HCT116 (cell line): ENCODE data around the gene ELF2. TPM values are rescaled to one million over a fixed set of nuclear protein-coding genes. Genes with fewer than 3 reads are reported as not detected.

Experiments used
- ATAC-seq: fragments of 200-7000 bp; cut with Tn5 transposase; 2 replicates; pipeline ENCODE4 v1.9.1; 2020; ENCODE audit warnings: mild to moderate bottlenecking, moderate library complexity
- BruUV-seq: library from RNA; stranded (reverse); fragments of 400-500 nt; replicated peaks from 2 replicates; lab custom pipeline; 2021; lab: Mats Ljungman, UMichigan
- CTCF ChIA-PET: fragments of 300-600 bp; sonication (Branson Sonifier 250); formaldehyde crosslinking; loops from one replicate; lab custom pipeline; 2021; ENCODE audit warnings: antibody characterized with exemption; lab: Charles Lee
- POLR2A ChIA-PET: fragments of 300-600, 350-600 bp; sonication (Branson Sonifier 250); formaldehyde crosslinking; loops from one replicate; lab custom pipeline; 2021; ENCODE audit warnings: antibody characterized with exemption; lab: Charles Lee
- RAD21 ChIA-PET, 2 experiments: fragments of 300-600 bp; sonication (Branson Sonifier 250); formaldehyde crosslinking; loops; one replicate each; lab custom pipeline; 2023; ENCODE audit warnings: low total read pairs in 2 of 2; ENCODE audit not compliant: uncharacterized antibody in 2 of 2, unreplicated experiment in 2 of 2, low non-redundant PET in 1 of 2; lab: Charles Lee
- DNase-seq: peaks from one replicate; pipeline ENCODE4 v3.0.0-alpha.2; 2010; ENCODE audit warnings: low read depth, low spot score
- H2AFZ ChIP-seq: fragments of 200-600 bp; shearing (Covaris generic), sonication (generic); 2 replicates; pipeline ENCODE4 v1.6.1; 2017; ENCODE audit warnings: low read depth, mixed run types, mixed read lengths, antibody characterized with exemption, low read length; ENCODE audit not compliant: poor library complexity, severe bottlenecking
- H3K27ac ChIP-seq: 2 replicates; pipeline ENCODE4 v1.5.1; 2012; ENCODE audit warnings: low read depth, low read length
- H3K27me3 ChIP-seq: fragments of 200-600 bp; sonication (generic); 2 replicates; pipeline ENCODE4 v1.6.1; 2016; ENCODE audit warnings: mixed run types, low read length, mixed read lengths; ENCODE audit not compliant: insufficient read depth
- H3K36me3 ChIP-seq, 2 experiments: fragments of 200-500 bp in 1 of 2; fragments of 200-600 bp in 1 of 2; sonication (Bioruptor generic) in 1 of 2; sonication (generic) in 1 of 2; 2 replicates each; pipeline versions ENCODE4 v1.5.1 to v1.6.1; 2014 to 2016; ENCODE audit warnings: low read length in 2 of 2, inconsistent platforms in 1 of 2, mixed read lengths in 1 of 2, mixed run types in 1 of 2; ENCODE audit not compliant: insufficient read depth in 2 of 2, control insufficient read depth in 1 of 2
- H3K4me1 ChIP-seq, 2 experiments: fragments of 200-600 bp in 1 of 2; sonication (generic) in 1 of 2; 2 replicates each; pipeline versions ENCODE4 v1.5.1 to v1.6.1; 2012 to 2017; ENCODE audit warnings: low read length in 2 of 2, inconsistent platforms in 1 of 2, mild to moderate bottlenecking in 1 of 2, mixed read lengths in 1 of 2, mixed run types in 1 of 2, moderate library complexity in 1 of 2; ENCODE audit not compliant: insufficient read depth in 2 of 2, control insufficient read depth in 1 of 2
- H3K4me2 ChIP-seq: fragments of 200-600 bp; sonication (generic); 2 replicates; pipeline ENCODE4 v1.6.1; 2017; ENCODE audit warnings: mixed run types, low read length, mixed read lengths
- H3K4me3 ChIP-seq, 2 experiments: fragments of 200-600 bp in 1 of 2; sonication (generic) in 1 of 2; replicated peaks in 1 of 2; 2 replicates each; pipeline ENCODE4 v1.5.1; 2011 to 2016; ENCODE audit warnings: low read length in 2 of 2, control low read depth in 1 of 2, low read depth in 1 of 2, mild to moderate bottlenecking in 1 of 2, mixed read lengths in 1 of 2, mixed run types in 1 of 2
- H3K79me2 ChIP-seq: fragments of 200-600 bp; sonication (generic); 2 replicates; pipeline ENCODE4 v1.6.1; 2017; ENCODE audit warnings: mild to moderate bottlenecking, mixed run types, low read length, moderate library complexity, mixed read lengths; ENCODE audit not compliant: insufficient read depth
- H3K9ac ChIP-seq: fragments of 200-600 bp; sonication (generic); 2 replicates; pipeline ENCODE4 v1.6.1; 2016; ENCODE audit warnings: low read length, mixed read lengths
- H3K9me2 ChIP-seq: fragments of 200-600 bp; sonication (generic), shearing (Covaris generic); 2 replicates; pipeline ENCODE4 v1.6.1; 2017; ENCODE audit warnings: mixed run types, mild to moderate bottlenecking, moderate library complexity; ENCODE audit not compliant: insufficient read depth
- H3K9me3 ChIP-seq, 2 experiments: fragments of 200-500 bp in 1 of 2; fragments of 200-600 bp in 1 of 2; sonication (Bioruptor generic) in 1 of 2; sonication (generic) in 1 of 2; 2 replicates each; pipeline ENCODE4 v1.6.1; 2014 to 2017; ENCODE audit warnings: low read length in 2 of 2, mixed read lengths in 2 of 2, inconsistent platforms in 1 of 2, low read depth in 1 of 2, mild to moderate bottlenecking in 1 of 2, mixed run types in 1 of 2, moderate library complexity in 1 of 2; ENCODE audit not compliant: control insufficient read depth in 1 of 2, insufficient read depth in 1 of 2
- H4K20me1 ChIP-seq: fragments of 200-600 bp; sonication (generic), shearing (Covaris generic); 2 replicates; pipeline ENCODE4 v1.6.1; 2017; ENCODE audit warnings: mixed run types, mild to moderate bottlenecking, moderate library complexity; ENCODE audit not compliant: insufficient read depth
- CBX3 ChIP-seq: IDR thresholded peaks from 2 replicates; pipeline ENCODE4 v1.6.1; 2012; ENCODE audit warnings: low read depth
- EGR1 ChIP-seq: IDR thresholded peaks from 2 replicates; pipeline ENCODE4 v1.6.1; 2012; ENCODE audit warnings: low read depth
- EZH2 ChIP-seq: fragments of 200-600 bp; sonication (generic); IDR thresholded peaks from 2 replicates; pipeline ENCODE4 v1.6.1; 2017; ENCODE audit warnings: antibody characterized with exemption, mixed run types
- EZH2phosphoT487 ChIP-seq: fragments of 200-600 bp; IDR thresholded peaks from 2 replicates; pipeline ENCODE4 v1.6.1; 2018; ENCODE audit warnings: antibody characterized with exemption, borderline replicate concordance
- SP1 ChIP-seq: IDR thresholded peaks from 2 replicates; pipeline ENCODE4 v1.6.1; 2012; ENCODE audit warnings: low read depth
- ZFX ChIP-seq: fragments of 450-650 bp; IDR thresholded peaks from 2 replicates; pipeline ENCODE4 v1.6.1; 2017
- intact Hi-C: fragments of 100-400 bp; cut with micrococcal nuclease; formaldehyde crosslinking; loops from 2 replicates; pipeline ENCODE4 v1.10.0; 2022
- total RNA-seq: library from RNA; stranded (reverse); gene quantifications from one replicate; pipeline ENCODE4 v1.2.1, GENCODE V29; 2021; ENCODE audit not compliant: unreplicated experiment
- TF ChIP-seq, protein P1 (sequence below): IDR thresholded peaks from 2 replicates; pipeline ENCODE4 v1.6.1; 2012

ELF2 gene
- total RNA-seq, 1 experiment from 2014 or later = 28.2 TPM

DNA sequence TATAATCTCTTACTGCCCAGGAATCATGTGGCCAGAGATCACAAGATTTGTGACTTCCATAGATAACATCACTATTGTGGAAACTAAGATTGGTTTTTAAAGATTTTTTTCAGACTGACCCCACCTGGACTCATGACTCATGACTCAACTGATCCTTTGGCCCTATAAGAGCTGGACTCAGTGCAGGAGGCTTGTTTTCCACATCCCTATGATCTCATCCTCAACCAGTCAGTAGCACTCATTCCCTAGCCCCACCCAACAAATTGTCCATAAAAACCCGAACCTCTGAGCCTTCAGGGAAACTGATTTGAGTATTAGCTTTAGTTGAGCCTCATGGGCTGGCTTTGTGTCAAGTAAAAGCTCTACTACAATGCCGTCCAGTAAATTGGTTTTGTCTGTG lies 169.4 kb downstream of the ELF2 start:
- CTCF ChIA-PET = no interaction called here
- POLR2A ChIA-PET = no interaction called here
- RAD21 ChIA-PET = no interaction called here

More for the DNA sequence above, 169.4 kb downstream of the ELF2 start:
- intact Hi-C loops = no loop called here
- no peak for ATAC-seq
- Histone ChIP-seq H2AFZ (no peak overlapping the region), H3K9me2 (no peaks in the 10 kb centered on the region), H3K9ac (no peak overlapping the region)
- TF ChIP-seq, protein P1, sequence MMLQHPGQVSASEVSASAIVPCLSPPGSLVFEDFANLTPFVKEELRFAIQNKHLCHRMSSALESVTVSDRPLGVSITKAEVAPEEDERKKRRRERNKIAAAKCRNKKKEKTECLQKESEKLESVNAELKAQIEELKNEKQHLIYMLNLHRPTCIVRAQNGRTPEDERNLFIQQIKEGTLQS = no peak
- no peak for TF ChIP-seq SP1
- TF ChIP-seq EZH2 = no peak
- TF ChIP-seq EZH2phosphoT487 = no peak
- no peak for TF ChIP-seq EGR1
- no peak for TF ChIP-seq ZFX
- TF ChIP-seq CBX3 = no peak
- TF ChIP-seq, all 23 proteins: peak for 0
- Histone ChIP-seq H4K20me1 (no peaks in the 10 kb centered on the region), H3K27ac (no peak overlapping the region), H3K79me2 (no peaks in the 10 kb centered on the region), H3K27me3 (no peaks in the 10 kb centered on the region), H3K4me3 (no peak overlapping the region), H3K4me1 (peaks cover 0 to 7% of the 10 kb centered on the region in 2 experiments; a peak in 1 of 4 replicates), H3K9me3 (no peaks in the 10 kb centered on the region), H3K36me3 (no peaks in the 10 kb centered on the region), H3K4me2 (no peak overlapping the region)
- no TSS peak for BruUV-seq
- no peak for DNase-seq

Other genes with a start within 250 kb of the ELF2 start
- 20.4 TPM for gene NOCT, start 161.4 kb downstream of the ELF2 start, total RNA-seq
- gene MGARP, start 103.0 kb upstream of the ELF2 start, total RNA-seq = 0.22 TPM
- 79.7 TPM for gene NAA15, start 124.3 kb upstream of the ELF2 start, total RNA-seq
- gene NDUFC1, start 125.3 kb upstream of the ELF2 start, total RNA-seq = 86.9 TPM